ENCODE measurements around the gene ZKSCAN7. TPM values are rescaled to one million over a fixed set of nuclear protein-coding genes. Genes with fewer than 3 reads are reported as not detected.
A peak's percentile ranks its signal among the peaks of the same experiment; 100 is the strongest.
"Not testable (repeated sequence)": the region's sequence is repeated elsewhere in the genome, so short reads cannot be mapped to it uniquely, and the experiment has no call there.

ZKSCAN7 gene
- 3.2 and 6.8 TPM in 2 replicates for total RNA-seq (2014; rRNA removed; shearing (Covaris generic))

GRCh38 chr3:44554626-44555592, at the start of gene ZKSCAN7:
TSS of gene ZKSCAN7 (plus strand) at chr3:44555193. CDS start at chr3:44557048, 1,855 bp downstream.
- DNase-seq (ENCODE audit: low spot score), result peak; percentile 80

DNA sequence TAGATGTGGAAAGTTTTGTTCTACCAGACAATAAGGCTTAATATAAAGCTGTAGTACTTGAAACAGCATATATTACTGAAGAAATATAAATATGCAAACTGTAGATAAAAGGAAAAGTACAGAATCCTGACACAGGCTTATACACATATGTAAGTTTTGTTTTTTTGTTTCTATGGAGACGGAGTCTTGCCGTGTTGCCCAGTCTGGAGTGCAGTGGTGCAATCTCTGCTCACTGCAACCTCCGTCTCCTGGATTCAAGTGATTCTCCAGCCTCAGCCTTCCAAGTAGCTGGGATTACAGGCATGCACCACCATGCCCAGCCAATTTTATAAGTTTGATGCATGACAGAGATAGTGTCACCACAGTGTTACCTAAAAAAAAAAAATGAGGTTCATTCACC, 48.4 kb upstream of the ZKSCAN7 start:
- in situ Hi-C loops (cut with HindIII; ENCODE audit: low sequenced_read_pairs), result no loop called here

More at GRCh38 chr3:44554626-44555592, at the start of gene ZKSCAN7:
- in situ Hi-C loops (cut with HindIII; ENCODE audit: low sequenced_read_pairs), result no loop called here

DNA sequence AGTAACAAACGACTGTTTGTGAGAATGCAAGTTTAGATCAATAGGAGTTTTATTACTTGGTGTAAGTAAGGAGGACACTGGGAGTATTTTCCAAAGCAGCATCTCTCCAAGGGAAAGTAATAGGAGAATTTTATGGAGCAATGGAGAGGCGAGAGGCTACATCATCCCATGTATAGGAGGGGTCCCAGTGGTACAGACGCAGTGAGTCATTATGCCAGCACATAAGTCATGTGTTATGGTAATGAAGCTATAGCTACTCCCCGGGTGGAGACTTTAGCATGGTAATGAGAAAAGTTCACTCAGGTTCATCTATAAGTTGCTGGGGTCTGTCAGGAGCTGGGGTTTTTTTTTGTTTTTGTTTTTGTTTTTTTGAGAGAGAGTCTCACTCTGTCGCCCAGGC, 48.0 kb upstream of the ZKSCAN7 start:
- no peak for DNase-seq (ENCODE audit: low spot score)
- in situ Hi-C loops (cut with HindIII; ENCODE audit: low sequenced_read_pairs), result no loop called here

More for the DNA sequence above, 48.4 kb upstream of the ZKSCAN7 start:
- no peak for DNase-seq (ENCODE audit: low spot score)

- peak; percentile 18 for DNase-seq (ENCODE audit: low spot score)
- in situ Hi-C loops (cut with HindIII; ENCODE audit: low sequenced_read_pairs), result no loop called here
Measured at GRCh38 chr3:44509393-44509921, 45.5 kb upstream of the ZKSCAN7 start.

DNA sequence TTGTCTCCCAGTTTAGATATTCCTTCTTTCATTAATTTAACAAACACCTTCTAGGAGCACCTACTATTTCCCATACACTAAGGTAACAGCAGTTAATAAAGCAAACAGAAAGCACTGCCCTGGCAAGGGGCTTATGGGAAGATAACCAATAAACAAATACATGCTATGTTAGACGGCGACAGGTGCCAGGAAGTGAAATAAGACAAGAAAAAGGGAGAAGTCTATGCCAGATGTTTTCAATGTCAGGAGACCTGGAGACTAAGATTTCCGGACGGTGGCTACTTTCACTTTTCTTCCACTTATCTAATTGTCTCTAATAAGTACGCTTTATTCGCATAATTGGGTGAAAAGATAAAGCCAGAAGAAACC, 45.0 kb upstream of the ZKSCAN7 start:
- in situ Hi-C loops (cut with HindIII; ENCODE audit: low sequenced_read_pairs), result no loop called here
- peak; percentile 22 for DNase-seq (ENCODE audit: low spot score)

DNA sequence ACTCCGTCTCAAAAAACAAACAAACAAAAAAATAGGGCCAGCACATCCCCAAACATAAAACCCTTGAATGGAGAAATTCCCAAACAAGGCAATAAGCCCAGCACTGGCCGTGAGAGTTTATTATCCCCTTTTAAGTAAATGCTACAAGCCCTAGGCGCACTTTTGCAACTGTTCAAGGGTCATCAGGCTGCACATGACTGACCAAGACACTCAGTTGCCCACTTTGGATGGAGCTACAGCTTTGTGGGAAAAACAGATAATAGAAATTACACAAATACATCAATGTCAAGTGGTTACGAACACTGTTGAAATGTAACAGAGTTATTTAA, 43.8 kb upstream of the ZKSCAN7 start:
- DNase-seq (ENCODE audit: low spot score), result no peak
- in situ Hi-C loops (cut with HindIII; ENCODE audit: low sequenced_read_pairs), result no loop called here

DNA sequence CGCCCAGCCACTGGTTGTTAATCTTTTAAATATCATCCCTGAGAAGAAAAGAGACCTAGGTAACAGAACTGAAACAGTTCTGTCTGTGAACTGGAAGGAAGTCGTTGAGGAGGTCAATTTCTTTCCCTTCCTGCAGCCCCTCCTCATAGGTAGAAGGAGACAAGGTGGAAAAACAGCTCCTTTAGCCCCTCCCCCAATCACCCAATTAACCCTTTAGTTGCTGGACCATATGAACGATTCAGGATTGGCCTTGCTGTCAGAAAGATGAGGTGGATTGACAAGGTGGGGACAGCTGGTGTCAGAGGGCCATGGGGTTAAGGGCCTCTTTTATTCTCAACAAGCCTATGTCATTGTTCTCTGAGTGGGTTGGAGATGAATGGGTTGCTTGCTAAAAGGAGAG, 41.5 kb upstream of the ZKSCAN7 start:
- in situ Hi-C loops (cut with HindIII; ENCODE audit: low sequenced_read_pairs), result no loop called here
- DNase-seq (ENCODE audit: low spot score), result no peak

- in situ Hi-C loops (cut with HindIII; ENCODE audit: low sequenced_read_pairs), result no loop called here
- no peak for DNase-seq (ENCODE audit: low spot score)
Measured at GRCh38 chr3:44516230-44516629, 38.8 kb upstream of the ZKSCAN7 start.

- in situ Hi-C loops (cut with HindIII; ENCODE audit: low sequenced_read_pairs), result no loop called here
Measured at GRCh38 chr3:44518782-44519156, 36.2 kb upstream of the ZKSCAN7 start.

GRCh38 chr3:44521721-44522120, 33.3 kb upstream of the ZKSCAN7 start:
- in situ Hi-C loops (cut with HindIII; ENCODE audit: low sequenced_read_pairs), result no loop called here

More at GRCh38 chr3:44518782-44519156, 36.2 kb upstream of the ZKSCAN7 start:
- DNase-seq (ENCODE audit: low spot score), result no peak

GRCh38 chr3:44522494-44522933, 32.5 kb upstream of the ZKSCAN7 start:
- DNase-seq (ENCODE audit: low spot score), result no peak
- in situ Hi-C loops (cut with HindIII; ENCODE audit: low sequenced_read_pairs), result no loop called here

More at GRCh38 chr3:44521721-44522120, 33.3 kb upstream of the ZKSCAN7 start:
- DNase-seq (ENCODE audit: low spot score), result no peak

DNA sequence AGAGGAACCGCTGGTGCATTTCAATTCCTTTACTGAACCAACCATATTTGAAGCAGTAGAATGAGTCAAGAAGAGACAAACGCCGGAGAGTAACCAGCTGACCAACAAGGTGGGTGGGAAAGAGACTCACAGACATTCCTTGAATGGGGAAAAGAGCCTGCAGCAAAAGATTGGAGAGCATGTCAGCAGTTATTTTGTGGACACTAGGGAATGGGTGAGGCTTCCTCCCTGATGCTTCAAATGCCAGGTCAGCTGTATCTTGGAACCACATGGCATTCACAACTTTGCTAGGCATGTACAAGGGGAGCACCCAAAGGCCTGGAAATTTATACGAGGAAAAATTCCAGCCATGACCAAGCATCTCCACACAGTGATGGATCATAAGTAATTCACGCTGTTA, 29.9 kb upstream of the ZKSCAN7 start:
- no peak for DNase-seq (ENCODE audit: low spot score)
- in situ Hi-C loops (cut with HindIII; ENCODE audit: low sequenced_read_pairs), result loop anchor here (25.0 kb wide), 1 partner anchor 213 kb away; no protein-coding TSS in a partner anchor

DNA sequence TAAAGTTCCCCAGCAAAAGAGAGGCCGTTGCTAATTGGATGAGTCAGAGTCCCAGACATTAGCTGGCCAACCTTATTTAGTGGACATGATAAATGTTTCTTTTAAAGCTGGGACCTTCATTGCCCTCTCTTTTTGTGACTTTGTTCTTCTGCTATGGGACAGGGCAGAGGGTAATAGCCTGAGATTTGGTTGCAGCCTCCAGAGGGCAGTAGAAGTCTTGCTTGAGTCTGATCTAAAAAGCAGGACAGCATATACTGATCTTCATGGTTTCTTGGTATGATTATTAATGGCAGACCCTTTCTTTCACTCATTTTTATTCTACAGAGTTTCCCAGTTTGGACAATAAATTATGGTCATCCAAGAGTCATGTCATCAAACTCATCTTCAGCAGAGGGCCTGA, 25.1 kb upstream of the ZKSCAN7 start:
- peak; percentile 4 for DNase-seq (ENCODE audit: low spot score)

DNA sequence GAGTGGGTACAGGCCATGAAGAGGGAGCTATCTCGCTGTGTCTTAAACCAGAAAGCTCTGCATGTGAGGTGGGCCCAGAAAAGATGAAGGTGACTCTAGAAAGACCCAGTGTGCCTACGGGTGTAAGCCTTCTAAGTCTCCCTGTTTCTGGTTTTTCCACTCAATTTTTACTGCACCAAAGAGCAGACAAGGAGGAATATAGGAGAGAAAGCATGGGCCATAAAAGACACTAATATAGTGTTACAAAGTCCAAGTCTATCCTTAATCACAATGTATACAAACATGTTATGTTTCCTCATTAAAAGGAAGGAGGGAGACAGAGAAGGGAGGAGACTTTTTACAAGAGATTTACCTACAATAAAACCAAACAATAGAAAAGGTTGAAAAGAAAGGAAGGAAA, 24.1 kb upstream of the ZKSCAN7 start:
- in situ Hi-C loops (cut with HindIII; ENCODE audit: low sequenced_read_pairs), result loop anchor here (25.0 kb wide), 1 partner anchor 219 kb away; no protein-coding TSS in a partner anchor
- DNase-seq (ENCODE audit: low spot score), result no peak

More for the DNA sequence above, 25.1 kb upstream of the ZKSCAN7 start:
- in situ Hi-C loops (cut with HindIII; ENCODE audit: low sequenced_read_pairs), result loop anchor here (25.0 kb wide), 1 partner anchor 218 kb away; no protein-coding TSS in a partner anchor

DNA sequence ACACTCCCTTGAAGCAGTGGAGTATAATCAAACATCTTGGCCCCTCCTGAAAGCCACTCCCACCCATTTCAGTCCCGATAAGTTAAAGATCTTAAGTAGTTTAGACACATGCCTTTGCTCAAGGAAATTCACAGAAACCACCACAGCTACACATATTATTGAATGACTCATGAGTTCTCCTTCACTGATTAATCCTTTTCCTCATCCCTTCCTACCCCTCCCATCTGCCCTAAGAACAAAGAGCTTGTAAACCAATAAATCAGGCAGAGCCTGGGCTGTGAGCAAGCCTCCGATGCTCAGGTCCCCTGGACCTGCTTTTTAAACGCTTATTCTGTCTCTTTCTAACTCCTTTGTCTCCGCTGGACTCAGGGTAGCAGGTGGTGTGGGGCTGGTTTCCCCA, 20.3 kb upstream of the ZKSCAN7 start:
- DNase-seq (ENCODE audit: low spot score), result not testable (repeated sequence)
- in situ Hi-C loops (cut with HindIII; ENCODE audit: low sequenced_read_pairs), result loop anchor here (25.0 kb wide), 1 partner anchor 222 kb away; no protein-coding TSS in a partner anchor

DNA sequence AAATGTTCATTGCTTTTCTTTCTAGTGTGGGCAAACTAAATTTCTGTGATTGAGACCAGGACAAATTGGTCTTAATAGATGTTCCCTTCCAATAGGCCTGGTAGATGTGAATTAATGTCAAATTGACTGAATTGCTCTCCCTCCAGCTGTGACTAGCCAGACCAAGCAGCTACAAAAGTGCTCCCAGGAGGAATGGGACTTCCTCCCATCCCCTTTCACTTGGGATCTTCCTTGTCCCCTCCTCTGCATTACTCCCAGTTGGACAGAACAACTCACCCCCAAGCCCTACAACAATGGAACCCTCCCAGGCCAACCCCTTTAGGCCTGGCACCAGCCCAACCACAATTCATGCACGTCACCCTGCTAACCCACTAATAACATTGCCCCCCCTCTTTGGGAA, 19.6 kb upstream of the ZKSCAN7 start:
- in situ Hi-C loops (cut with HindIII; ENCODE audit: low sequenced_read_pairs), result loop anchor here (25.0 kb wide), 1 partner anchor 223 kb away; no protein-coding TSS in a partner anchor
- DNase-seq (ENCODE audit: low spot score), result no peak

DNA sequence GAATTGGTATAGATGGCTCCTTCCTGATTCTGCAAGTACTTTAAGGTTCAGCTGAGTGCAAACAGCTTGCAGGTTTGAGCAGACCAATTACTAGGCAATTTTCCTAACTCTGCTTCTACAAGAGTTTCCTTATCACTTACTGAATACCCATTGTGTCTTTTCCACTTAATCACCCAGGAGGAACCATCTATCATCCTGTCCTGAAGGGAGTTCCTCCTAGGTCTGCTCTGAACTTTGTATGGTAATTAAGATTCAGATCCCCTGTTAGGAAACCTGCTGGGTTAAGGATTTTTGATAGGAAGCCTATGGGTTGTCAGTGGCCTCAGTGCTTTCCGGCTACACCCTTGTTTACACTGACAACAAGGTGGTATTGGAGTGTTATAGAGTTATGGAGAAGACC, 10.2 kb upstream of the ZKSCAN7 start:
- in situ Hi-C loops (cut with HindIII; ENCODE audit: low sequenced_read_pairs), result loop anchor here (25.0 kb wide), 1 partner anchor 233 kb away; no protein-coding TSS in a partner anchor
- DNase-seq (ENCODE audit: low spot score), result not testable (repeated sequence)

DNA sequence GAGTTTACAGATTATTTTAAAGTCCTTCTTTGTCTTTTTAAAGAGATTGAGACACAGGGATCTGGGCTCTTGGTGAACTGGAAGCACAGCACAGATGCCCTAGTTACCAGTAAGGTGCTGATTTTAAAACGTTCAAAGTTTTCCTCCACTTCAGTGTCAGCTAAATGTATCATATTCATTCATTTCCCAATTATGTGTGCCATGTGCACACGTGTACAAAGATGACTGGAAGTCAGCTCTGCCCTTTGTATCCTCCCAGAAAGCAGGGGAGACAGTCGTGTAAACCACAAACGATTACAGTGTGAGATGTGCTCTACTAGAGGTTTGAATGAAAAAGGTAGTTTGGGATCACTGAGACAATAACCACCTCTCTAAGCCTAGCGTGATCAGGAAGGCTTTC, 730 bp downstream of the ZKSCAN7 start:
- in situ Hi-C loops (cut with HindIII; ENCODE audit: low sequenced_read_pairs), result no loop called here
- peak; percentile 37 for DNase-seq (ENCODE audit: low spot score)

GRCh38 chr3:44557074-44557473, 2.1 kb downstream of the ZKSCAN7 start:
- in situ Hi-C loops (cut with HindIII; ENCODE audit: low sequenced_read_pairs), result no loop called here

GRCh38 chr3:44561076-44561475, 6.1 kb downstream of the ZKSCAN7 start:
- no peak for DNase-seq (ENCODE audit: low spot score)
- in situ Hi-C loops (cut with HindIII; ENCODE audit: low sequenced_read_pairs), result no loop called here

More at GRCh38 chr3:44557074-44557473, 2.1 kb downstream of the ZKSCAN7 start:
- DNase-seq (ENCODE audit: low spot score), result no peak
